GM21825 (cell line): ENCODE results near the gene UNC93B1.
A peak's percentile ranks its signal among the peaks of the same experiment; 100 is the strongest.

Experiments used
- ATAC-seq: cut with Tn5 transposase; IDR thresholded peaks from one replicate; pipeline ENCODE4 v1.9.1; 2021; ENCODE audit warnings: mild to moderate bottlenecking, moderate library complexity; ENCODE audit not compliant: unreplicated experiment

Gene UNC93B1, protein sequence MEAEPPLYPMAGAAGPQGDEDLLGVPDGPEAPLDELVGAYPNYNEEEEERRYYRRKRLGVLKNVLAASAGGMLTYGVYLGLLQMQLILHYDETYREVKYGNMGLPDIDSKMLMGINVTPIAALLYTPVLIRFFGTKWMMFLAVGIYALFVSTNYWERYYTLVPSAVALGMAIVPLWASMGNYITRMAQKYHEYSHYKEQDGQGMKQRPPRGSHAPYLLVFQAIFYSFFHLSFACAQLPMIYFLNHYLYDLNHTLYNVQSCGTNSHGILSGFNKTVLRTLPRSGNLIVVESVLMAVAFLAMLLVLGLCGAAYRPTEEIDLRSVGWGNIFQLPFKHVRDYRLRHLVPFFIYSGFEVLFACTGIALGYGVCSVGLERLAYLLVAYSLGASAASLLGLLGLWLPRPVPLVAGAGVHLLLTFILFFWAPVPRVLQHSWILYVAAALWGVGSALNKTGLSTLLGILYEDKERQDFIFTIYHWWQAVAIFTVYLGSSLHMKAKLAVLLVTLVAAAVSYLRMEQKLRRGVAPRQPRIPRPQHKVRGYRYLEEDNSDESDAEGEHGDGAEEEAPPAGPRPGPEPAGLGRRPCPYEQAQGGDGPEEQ

GRCh38 chr11:68003846-68004550, at the start of gene UNC93B1:
TSS of gene UNC93B1 (minus strand) at chr11:68004097. CDS start at chr11:68004043, 54 bp downstream.
- ATAC-seq: peak; percentile 62

DNA sequence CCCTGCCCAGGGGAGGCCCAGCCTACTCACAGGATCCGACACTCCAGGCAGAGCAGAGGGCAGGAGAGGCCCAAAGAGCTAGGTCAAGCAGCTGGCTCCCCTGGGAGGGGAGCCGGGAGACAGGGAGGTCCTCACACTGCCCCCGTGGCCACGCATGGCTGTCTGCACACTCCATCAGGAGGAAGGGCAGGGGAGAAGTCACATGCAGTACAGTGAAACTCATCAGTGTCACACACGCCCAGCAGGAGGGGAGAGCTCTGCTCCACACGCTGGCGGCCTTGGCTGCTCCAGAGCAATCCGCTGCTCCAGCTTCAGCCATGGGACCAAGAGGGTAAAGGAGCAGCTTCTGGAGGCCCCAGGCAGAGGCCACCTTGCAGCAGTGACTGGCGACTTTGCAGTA, 49.2 kb upstream of the UNC93B1 start:
- ATAC-seq: no peak

- ATAC-seq: no peak
Observed at GRCh38 chr11:68052137-68052873, 48.4 kb upstream of the UNC93B1 start.

GRCh38 chr11:68051191-68052136, 47.6 kb upstream of the UNC93B1 start:
- no peak for ATAC-seq

DNA sequence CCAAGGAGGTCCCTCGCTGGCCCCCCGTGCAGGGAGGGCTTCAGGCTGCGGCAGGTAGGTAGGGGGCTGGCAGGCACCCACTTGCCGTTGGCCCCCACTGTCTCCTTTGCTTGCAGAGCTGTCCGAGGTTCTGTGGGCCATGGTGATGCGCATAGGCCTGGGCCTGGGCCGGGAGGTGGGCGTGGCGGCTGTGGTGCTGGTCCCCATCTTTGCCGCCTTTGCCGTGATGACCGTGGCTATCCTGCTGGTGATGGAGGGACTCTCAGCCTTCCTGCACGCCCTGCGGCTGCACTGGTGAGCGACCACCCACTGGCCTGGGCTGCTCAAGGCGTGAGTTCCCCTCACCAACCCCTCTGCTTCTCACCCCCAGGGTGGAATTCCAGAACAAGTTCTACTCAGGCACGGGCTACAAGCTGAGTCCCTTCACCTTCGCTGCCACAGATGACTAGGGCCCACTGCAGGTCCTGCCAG, 46.5 kb upstream of the UNC93B1 start:
- ATAC-seq: no peak

GRCh38 chr11:68049509-68050370, 45.8 kb upstream of the UNC93B1 start:
- ATAC-seq: no peak

DNA sequence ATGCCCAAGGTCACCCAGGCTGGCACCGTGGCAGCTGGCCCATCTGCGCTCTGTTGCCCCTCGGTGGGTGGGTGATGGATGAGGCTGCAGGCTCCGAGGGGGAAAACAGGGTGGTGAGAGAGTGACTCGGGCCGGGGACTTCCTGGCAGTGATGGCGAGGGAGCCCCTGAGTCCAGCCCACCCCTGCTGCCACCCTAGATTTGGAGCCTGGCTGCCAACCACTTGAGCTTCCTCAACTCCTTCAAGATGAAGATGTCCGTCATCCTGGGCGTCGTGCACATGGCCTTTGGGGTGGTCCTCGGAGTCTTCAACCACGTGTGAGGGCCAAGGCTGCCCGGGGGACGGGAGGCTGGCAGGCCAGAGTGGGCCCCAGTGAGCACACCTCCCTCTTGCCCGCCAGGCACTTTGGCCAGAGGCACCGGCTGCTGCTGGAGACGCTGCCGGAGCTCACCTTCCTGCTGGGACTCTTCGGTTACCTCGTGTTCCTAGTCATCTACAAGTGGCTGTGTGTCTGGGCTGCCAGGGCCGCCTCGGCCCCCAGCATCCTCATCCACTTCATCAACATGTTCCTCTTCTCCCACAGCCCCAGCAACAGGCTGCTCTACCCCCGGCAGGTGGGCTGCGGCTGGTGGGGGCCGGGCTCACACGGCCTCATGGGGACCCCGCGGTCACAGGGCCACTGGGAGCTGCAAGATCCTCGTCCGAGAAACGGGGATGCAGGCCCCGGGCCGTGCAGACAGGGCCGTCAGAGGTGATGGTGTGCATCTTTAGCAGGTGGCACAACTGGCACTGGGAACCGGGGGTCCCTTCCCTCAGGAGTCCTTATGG, 45.0 kb upstream of the UNC93B1 start:
- ATAC-seq: no peak

DNA sequence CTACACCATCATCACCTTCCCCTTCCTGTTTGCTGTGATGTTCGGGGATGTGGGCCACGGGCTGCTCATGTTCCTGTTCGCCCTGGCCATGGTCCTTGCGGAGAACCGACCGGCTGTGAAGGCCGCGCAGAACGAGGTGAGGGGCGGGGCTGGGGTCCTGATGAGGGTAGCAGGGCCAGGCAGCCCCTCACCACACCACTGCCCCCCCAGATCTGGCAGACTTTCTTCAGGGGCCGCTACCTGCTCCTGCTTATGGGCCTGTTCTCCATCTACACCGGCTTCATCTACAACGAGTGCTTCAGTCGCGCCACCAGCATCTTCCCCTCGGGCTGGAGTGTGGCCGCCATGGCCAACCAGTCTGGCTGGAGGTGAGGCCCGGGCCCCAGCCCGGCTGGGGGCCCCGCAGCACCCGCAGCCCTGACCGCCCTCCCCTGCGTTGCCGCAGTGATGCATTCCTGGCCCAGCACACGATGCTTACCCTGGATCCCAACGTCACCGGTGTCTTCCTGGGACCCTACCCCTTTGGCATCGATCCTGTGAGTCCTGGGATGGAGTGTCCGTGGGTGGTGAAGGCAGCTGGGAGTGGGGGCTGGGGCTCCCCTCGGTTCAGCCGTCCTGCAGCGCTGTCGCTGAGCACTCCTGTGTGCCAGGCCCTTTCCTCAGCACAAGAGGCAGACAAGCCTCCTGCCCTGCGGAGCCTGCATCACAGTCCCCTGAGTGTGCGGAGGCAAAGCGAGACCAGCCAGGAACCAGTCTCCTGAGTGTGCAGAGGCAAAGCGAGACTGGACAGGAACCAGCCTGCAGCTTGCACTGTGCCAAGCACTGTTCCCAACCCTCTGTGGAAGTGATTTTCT, 43.8 kb upstream of the UNC93B1 start:
- ATAC-seq: no peak

GRCh38 chr11:68044898-68045351, 41.0 kb upstream of the UNC93B1 start:
- no peak for ATAC-seq

DNA sequence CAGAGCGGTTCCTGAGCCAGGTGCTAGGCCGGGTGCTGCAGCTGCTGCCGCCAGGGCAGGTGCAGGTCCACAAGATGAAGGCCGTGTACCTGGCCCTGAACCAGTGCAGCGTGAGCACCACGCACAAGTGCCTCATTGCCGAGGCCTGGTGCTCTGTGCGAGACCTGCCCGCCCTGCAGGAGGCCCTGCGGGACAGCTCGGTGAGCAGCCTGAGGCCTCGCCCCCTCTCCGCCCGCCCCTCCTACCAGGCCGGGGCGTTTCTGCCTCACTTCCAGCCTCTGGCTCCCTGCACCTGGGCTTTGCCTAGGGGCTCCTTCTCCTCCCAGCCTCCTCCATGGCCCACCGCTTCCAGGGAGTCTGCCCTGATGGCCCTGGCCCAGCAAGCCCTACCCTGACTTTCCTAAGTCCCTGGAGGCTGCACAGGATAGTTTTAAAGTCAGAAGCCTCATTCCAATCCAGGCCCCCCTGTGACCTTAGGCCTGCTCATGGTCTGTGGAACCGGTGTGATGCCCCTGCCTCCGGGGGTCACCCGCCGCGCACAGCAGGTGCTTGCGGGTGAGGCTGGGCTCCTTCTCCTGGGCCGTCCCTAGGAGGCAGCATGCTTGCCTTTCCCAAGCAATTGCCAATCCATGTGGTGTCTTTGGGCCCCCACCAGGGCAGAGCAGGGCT, 40.4 kb upstream of the UNC93B1 start:
- no peak for ATAC-seq

GRCh38 chr11:68043349-68044144, 39.6 kb upstream of the UNC93B1 start:
- ATAC-seq: no peak

DNA sequence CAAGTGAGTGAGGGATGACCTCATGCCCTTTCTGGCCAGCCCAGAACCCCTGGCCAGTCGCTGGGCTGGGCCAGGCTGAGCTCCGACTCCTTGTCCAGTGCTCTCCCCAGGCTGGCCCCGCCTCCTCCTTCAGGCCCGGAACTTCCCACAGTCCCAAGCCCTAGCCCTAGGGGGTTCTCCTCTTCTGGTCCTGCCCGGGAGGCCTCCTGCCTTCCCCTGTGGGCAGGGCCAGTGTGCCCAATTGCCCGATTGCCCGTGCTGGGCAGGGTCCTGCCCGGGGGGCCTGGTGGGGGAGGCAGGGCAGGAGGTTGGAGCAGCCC, 39.1 kb upstream of the UNC93B1 start:
- ATAC-seq: no peak

- ATAC-seq: no peak
Observed at GRCh38 chr11:68042219-68043028, 38.5 kb upstream of the UNC93B1 start.

- ATAC-seq: no peak
Observed at GRCh38 chr11:68041617-68042218, 37.8 kb upstream of the UNC93B1 start.
